GM18867 (cell line): ENCODE results near the gene ALG14.
A peak's percentile ranks its signal among the peaks of the same experiment; 100 is the strongest.
"Not testable (repeated sequence)": the region's sequence is repeated elsewhere in the genome, so short reads cannot be mapped to it uniquely, and the experiment has no call there.

Experiments used
- ATAC-seq: cut with Tn5 transposase; IDR thresholded peaks from one replicate; pipeline ENCODE4 v1.9.1; 2021; ENCODE audit warnings: mild to moderate bottlenecking, moderate library complexity; ENCODE audit not compliant: unreplicated experiment

Gene ALG14

GRCh38 chr1:95043141-95043980 lies 29.4 kb downstream of the ALG14 start:
- peak; percentile 95 for ATAC-seq

DNA sequence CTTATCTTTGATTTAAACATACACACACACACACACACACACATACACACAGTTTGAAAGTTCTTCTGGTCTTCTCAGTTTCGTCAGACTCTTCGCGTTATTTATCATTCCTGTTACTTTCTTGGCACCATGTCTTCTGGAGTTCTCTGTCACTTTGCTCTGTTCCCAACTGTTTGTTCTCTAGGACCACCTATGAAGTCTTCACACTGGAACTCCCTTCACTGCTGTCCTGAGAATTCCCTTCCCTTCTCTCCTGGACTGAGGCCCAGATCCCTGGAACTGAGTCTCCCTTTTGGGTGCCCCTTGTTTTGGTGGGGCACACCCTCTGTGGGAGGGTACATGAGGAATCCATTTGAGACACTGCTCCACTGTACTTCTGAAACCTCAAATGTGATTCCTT lies 30.5 kb downstream of the ALG14 start:
- ATAC-seq = no peak

DNA sequence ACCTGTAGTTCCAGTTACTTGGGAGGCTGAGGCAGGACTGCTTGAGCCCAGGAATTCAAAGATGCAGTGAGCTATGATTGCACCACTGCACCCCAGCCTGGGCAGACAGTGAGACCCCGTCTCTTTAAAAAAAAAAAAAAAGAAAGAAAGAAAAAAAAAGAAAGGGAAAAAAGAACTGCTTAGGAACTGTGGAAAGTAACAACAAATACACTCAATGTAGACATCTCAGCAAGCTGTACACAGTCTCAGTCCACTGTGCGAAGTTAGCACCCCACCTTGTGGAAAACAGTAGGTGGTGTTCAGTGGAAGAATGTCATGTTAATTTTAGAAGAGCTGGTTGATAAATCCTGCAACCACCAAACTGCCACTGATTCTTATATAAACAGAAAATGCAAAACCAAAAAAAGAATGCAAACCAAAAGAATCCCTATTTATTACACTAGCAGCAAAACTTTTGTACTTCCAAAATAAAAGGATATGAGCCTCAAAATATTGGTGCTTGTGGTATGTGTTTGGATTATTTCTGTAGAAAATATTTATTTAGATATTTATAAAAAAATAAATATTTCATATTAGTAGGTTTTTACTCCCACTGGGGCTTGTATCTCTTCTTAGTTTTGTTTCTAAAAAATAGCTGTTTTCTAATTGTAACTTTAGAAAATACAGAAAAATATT lies 31.1 kb downstream of the ALG14 start:
- ATAC-seq = peak; percentile 48

- ATAC-seq = no peak
Observed at GRCh38 chr1:95040032-95040525, 32.7 kb downstream of the ALG14 start.

- no peak for ATAC-seq
Observed at GRCh38 chr1:95039360-95040031, 33.3 kb downstream of the ALG14 start.

DNA sequence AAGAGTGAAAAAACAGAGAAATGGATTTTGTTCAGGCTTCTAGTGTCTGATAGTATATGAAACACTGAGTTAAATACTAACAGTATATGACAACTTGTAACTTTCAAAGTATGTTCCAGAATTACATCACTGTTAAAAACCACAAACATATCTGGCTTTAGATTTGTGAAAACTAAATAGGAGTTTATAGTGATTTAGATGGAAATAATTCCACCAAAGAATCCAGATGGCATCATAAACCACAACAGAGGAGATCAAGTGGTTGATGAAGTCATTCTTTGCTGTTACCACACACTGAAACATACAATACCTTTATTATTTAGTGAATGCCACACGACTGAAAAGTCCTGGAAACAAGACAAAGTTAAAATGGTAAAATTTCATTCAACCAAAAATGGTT lies 37.2 kb downstream of the ALG14 start:
- no peak for ATAC-seq

DNA sequence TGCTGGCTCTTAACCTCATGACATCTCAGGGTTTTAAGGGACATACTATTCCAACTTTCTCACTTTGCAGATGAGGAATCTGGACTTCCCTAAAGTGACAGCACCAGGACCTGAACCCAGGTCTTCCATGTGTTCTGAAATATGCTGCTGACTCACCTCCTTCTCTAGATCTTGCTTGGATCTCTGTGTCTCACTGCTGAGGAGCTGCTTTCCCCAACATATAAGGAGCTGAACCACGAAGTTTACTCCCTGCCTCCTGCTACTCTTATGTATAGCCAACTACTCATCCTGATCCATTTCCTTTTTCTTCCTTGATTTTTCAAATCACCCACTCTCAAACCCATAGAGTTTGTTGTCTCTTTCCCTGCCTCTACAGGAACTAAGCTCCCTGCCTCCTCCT lies 38.2 kb downstream of the ALG14 start:
- no peak for ATAC-seq

DNA sequence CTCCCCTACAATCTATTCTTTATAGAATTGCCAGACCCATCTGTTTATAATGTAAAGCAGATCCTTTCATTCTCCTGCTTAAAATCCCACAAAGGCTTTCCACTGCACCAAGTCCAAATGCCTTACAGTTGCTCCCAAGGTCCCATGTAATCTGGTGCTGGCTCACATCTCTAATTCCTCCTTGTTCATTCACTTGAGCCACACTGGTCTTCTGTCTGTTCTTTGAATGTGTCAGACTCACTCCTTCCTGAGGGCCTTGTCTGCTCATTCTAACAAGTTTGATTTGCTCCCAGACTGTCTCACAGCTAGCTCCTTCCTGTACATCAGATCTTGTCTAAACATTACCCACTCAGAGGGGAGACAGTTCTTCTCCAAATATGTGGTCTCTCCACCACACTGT lies 38.9 kb downstream of the ALG14 start:
- no peak for ATAC-seq

- ATAC-seq = no peak
Observed at GRCh38 chr1:95029532-95029931, 43.2 kb downstream of the ALG14 start.

GRCh38 chr1:95028954-95029353 lies 43.8 kb downstream of the ALG14 start:
- no peak for ATAC-seq

- no peak for ATAC-seq
Observed at GRCh38 chr1:95027046-95027445, 45.7 kb downstream of the ALG14 start.

DNA sequence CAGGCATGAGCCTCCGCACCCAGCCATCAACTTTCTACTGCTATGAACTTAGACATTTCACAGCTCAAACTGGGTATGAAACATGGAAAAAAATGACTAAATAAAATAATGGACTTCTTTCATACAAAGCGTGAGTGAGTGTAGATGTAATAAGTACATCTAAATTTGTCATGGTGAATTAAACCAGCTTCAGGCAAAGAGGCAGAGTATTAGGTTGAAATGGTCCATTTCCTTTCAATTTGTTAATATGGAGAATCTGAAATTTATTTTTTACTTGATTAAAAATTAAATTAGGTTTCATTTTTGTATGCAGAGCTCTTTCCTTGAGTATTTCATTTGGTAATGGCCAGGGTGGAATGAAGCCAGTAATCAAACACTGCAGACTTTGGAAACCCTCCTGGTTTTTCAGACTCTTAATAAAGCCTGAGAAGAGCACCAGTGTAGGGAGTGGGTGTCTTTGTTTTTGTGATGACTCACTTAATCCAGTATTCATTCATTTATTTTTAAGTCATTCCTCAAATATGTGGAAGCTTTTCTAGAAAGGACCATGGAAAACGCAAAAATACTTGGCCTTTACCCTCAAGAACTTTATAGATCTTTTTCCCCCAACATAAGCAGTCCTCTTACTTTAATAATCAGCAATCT lies 49.2 kb downstream of the ALG14 start:
- ATAC-seq = no peak

- no peak for ATAC-seq
Observed at GRCh38 chr1:95022644-95022926, 50.2 kb downstream of the ALG14 start.

GRCh38 chr1:95021805-95022643 lies 50.7 kb downstream of the ALG14 start:
- no peak for ATAC-seq

- ATAC-seq = no peak
Observed at GRCh38 chr1:95021119-95021518, 51.6 kb downstream of the ALG14 start.

DNA sequence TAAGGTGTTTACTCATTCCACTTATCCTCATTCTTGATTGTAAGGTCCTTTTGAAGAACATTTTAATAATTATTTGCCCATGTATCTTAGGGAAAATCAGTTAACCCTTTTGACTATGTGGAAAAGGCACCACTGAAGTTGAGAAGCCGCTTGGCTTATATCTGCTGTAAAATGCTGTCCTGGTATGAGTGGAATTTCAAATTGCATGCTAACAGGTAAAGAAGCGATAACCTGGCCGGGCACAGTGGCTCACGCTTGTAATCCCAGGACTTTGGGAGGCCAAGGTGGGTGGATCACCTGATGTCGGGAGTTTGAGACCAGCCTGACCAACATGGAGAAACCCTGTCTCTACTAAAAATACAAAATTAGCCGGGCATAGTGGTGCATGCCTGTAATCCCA lies 53.3 kb downstream of the ALG14 start:
- not testable (repeated sequence) for ATAC-seq

- ATAC-seq = no peak
Observed at GRCh38 chr1:95018602-95019369, 54.0 kb downstream of the ALG14 start.

DNA sequence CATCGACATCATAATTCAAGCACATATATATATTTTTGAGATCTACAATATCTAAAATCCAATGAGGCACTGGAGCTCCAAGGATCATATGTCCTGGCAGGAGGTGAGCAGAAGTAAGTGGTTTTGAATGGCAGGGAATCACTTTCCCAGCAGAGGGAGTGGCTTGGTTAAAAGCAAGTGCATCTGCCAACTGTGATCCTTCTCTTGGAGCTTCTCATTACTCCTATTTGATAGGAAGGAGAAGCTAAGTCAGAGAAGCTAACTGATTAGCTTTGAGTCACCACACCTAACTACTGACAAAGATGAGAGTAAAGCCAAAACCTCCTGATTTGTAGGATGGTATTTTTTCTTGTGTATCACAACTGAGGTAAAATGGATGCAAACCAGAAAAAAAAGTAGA lies 55.0 kb downstream of the ALG14 start:
- ATAC-seq = no peak

- no peak for ATAC-seq
Observed at GRCh38 chr1:95015076-95015475, 57.7 kb downstream of the ALG14 start.
